ENCODE data around the gene SLC40A1.

SLC40A1 gene

GRCh38 chr2:189534854-189535832 lies 45.4 kb downstream of the SLC40A1 start:
- DNase-seq: no peak

- no peak for DNase-seq
These were observed 47.1 kb downstream of the SLC40A1 start for GRCh38 chr2:189533288-189534035.

GRCh38 chr2:189530965-189531637 lies 49.5 kb downstream of the SLC40A1 start:
- DNase-seq: no peak

DNA sequence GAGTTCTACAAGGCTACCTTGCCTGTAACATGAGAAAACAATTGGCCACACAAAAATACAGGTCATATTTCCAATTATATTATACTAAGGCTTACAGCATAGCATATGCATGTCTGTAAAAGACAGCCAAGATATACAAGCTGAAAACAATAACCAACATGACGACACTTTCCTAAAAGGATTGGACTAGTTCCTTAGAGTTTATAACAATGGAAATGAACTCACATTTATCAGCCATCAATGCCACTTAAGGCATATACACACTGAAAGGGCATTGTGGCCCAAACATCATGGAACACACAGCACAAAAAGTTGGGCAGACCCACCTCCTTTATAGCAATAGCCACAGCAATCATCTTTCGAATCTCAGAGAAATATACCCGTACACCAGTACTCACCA lies 52.0 kb downstream of the SLC40A1 start:
- DNase-seq: no peak

GRCh38 chr2:189527812-189528592 lies 52.6 kb downstream of the SLC40A1 start:
- DNase-seq: no peak

DNA sequence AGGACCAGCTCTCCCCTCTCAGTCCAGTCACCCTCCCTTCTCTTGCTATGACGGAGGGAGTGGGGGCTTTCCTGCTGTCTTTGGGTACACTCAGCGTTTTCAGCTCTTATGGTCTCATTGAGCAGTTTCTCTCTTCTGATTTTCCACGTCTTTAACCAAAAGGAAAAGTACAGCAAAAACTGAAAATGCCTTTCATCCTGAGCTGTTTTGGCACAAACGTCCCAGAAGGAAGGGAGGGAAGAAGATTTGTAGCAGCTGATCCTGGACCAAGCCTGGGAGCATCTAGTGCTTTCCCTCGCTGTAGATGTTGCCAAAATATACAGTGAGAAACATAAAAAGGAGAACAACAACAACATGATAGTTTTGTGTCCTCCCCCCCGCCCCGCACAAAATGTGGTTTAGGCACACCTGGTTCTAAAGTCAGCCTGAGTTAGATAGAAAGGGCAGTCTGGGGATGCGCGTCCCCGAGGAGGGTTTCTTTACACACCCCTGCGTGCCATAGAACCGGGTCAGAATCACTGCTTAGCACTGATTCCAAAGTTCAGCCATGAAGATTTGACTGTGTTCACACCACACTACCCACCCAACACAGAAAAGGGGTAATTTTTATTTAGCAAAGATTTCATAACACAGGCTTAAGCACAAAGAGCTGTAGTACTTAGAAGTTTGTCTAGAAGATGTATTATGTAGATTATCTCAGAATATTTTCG lies 53.4 kb downstream of the SLC40A1 start:
- no peak for DNase-seq

GRCh38 chr2:189526241-189526640 lies 54.3 kb downstream of the SLC40A1 start:
- DNase-seq: no peak

- no peak for DNase-seq
These were observed 55.8 kb downstream of the SLC40A1 start for GRCh38 chr2:189524746-189525145.

DNA sequence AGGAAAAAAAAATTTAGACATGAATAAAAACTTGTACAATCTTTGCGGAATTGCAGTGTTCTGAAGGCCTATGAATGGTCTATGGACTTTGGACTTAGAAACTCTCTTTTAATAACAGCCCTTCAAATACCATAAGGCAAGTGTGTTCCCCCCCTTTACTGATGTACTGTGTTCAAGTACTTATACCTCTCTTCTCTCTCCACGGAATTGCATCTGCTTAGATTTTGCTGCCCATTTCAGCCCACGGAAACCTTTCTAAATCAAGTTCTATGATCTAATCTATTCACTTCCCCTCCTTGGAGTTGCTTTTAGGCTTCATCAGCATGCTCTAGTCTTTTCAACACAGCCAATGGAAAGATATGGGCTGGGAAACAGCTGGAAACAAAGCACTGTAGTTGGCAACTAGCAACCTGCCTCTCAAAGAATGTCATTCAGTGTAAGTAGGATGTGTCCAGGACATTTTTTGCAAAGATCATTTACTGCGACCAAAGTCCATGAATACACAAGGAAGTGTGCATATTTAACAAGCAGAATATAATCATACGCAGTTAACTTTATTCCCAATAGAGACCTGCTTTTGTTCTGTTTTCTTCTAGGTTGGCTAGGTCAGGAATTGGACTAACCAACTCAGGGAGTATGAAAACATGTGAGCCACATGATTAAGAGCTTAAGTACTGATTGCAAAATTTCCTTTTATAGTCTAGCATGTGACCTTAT lies 58.0 kb downstream of the SLC40A1 start:
- no peak for DNase-seq

GRCh38 chr2:189521699-189522434 lies 58.7 kb downstream of the SLC40A1 start:
- DNase-seq: no peak

DNA sequence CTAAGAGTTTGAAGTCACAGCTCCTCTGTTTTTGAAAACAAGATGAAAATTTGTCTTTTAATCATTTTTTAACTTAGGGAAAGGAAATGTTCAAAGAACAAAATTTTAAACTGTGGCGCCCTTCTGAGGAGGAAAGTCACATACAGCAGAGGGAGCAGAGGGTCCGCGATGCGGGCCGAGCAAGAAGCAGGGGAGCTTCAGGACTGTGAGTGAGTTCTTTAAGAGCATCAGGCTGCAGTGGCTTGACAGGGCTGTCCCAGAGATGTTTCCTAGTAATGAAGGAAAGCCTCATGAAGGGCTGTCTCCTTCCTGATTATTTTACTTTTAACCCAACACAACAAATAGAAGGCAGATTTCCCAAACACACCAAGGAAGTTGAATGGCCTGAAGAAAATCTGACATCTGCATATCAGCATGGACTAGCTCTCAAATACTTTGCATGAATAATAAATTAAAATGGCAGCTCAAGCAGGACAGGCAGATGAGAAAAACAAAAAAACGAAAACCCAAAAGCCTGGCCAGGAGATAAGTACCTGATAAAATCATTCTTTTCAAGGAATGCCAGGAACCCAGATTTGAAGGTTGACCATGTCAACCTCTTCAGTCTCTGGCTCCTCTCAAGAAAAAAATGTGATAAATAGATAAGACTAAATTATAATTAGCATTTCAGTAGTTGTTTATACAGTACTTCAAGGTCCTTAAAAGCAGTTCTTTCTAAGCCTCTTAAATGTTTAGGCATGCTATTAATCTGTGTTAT lies 60.8 kb downstream of the SLC40A1 start:
- DNase-seq: no peak

DNA sequence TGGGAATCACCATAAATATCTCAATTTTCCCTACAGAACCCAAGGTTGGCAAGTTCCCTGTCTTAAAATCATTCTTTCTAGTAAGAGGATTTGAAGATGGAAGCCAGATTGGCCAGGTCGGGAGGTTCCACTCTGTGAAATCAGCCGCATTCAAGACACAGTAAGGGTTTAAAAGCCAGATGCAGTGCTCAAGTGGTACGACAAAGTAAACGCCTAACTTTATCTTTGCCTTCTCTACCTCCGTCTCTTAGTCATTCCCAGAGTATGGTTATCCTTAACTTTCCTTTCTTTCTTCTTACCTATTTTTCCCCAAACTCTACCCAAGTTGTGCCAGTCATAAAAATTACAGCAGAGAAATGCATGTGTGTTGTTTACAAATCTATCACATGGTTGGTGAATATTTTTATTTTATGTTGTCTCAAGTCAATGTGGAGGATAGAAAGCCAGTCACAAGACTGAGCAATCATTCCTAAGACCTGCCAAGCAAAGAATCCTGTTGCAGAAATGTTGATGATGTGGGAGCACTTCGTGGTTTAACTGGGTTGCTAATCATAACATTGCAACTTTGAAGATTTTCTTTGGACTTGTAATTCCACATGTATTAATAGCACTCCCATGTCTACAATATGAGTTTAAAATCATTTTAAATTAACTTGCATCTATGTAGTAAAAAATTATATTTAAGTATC lies 62.6 kb downstream of the SLC40A1 start:
- DNase-seq: no peak

DNA sequence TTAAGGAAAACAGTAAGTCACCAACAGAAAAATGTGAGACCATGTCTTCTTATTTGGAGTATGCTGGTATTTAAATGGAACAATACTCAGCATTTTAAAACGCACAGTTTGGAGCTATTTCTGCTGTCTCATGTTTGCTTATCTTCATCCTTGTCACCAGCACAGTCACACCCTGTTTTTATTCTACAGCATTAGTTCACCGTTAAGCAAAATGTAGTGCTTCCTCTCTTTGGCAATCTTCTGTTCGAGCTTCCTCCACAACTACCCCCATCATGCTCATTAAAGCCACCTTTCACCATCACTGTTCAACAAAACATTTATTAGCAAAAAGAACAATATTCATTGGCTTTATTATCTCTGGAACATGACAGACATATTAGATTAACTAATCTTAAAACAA lies 64.0 kb downstream of the SLC40A1 start:
- DNase-seq: no peak

GRCh38 chr2:189515264-189515663 lies 65.3 kb downstream of the SLC40A1 start:
- no peak for DNase-seq

GRCh38 chr2:189514104-189514503 lies 66.5 kb downstream of the SLC40A1 start:
- no peak for DNase-seq

GRCh38 chr2:189512879-189513278 lies 67.7 kb downstream of the SLC40A1 start:
- no peak for DNase-seq

- DNase-seq: no peak
These were observed 68.6 kb downstream of the SLC40A1 start for GRCh38 chr2:189511960-189512319.

GRCh38 chr2:189511210-189511959 lies 69.2 kb downstream of the SLC40A1 start:
- DNase-seq: no peak
